T1000 (cell line): Measurements from ENCODE around the gene RASD2.
A peak's percentile ranks its signal among the peaks of the same experiment; 100 is the strongest.

Experiments used
- DNase-seq: peaks from one replicate; lab custom pipeline; 2025; ENCODE audit warnings: mixed read lengths; lab: John Stamatoyannopoulos, UW

The RASD2 gene

GRCh38 chr22:35582861-35583670 lies 42.4 kb downstream of the RASD2 start:
- DNase-seq = peak; percentile 48

- DNase-seq = no peak
Measured at GRCh38 chr22:35586771-35587170, 46.1 kb downstream of the RASD2 start.

- DNase-seq = no peak
Measured at GRCh38 chr22:35587447-35587870, 46.8 kb downstream of the RASD2 start.

- DNase-seq = no peak
Measured at GRCh38 chr22:35587896-35588295, 47.3 kb downstream of the RASD2 start.

- DNase-seq = peak; percentile 90
Measured at GRCh38 chr22:35589071-35589755, 48.6 kb downstream of the RASD2 start.

GRCh38 chr22:35589756-35590093 lies 49.1 kb downstream of the RASD2 start:
- no peak for DNase-seq

GRCh38 chr22:35590634-35591295 lies 50.1 kb downstream of the RASD2 start:
- DNase-seq = no peak

GRCh38 chr22:35591714-35592417 lies 51.2 kb downstream of the RASD2 start:
- DNase-seq = no peak

- no peak for DNase-seq
Measured at GRCh38 chr22:35592418-35592967, 51.9 kb downstream of the RASD2 start.

GRCh38 chr22:35593071-35593890 lies 52.6 kb downstream of the RASD2 start:
- DNase-seq = no peak

GRCh38 chr22:35593891-35594470 lies 53.4 kb downstream of the RASD2 start:
- no peak for DNase-seq

- DNase-seq = no peak
Measured at GRCh38 chr22:35594686-35595085, 54.1 kb downstream of the RASD2 start.

- DNase-seq = no peak
Measured at GRCh38 chr22:35596821-35597220, 56.2 kb downstream of the RASD2 start.

GRCh38 chr22:35597692-35598395 lies 57.2 kb downstream of the RASD2 start:
- no peak for DNase-seq

- DNase-seq = no peak
Measured at GRCh38 chr22:35598396-35598710, 57.7 kb downstream of the RASD2 start.

- DNase-seq = no peak
Measured at GRCh38 chr22:35599364-35599763, 58.7 kb downstream of the RASD2 start.

GRCh38 chr22:35600476-35600875 lies 59.8 kb downstream of the RASD2 start:
- no peak for DNase-seq

GRCh38 chr22:35601013-35601580 lies 60.5 kb downstream of the RASD2 start:
- DNase-seq = no peak

GRCh38 chr22:35601743-35602615 lies 61.3 kb downstream of the RASD2 start:
- peak; percentile 53 for DNase-seq
